IPS-18c (cell line): ENCODE measurements around the gene SMIM10L2A.
"Not testable (repeated sequence)": the region's sequence is repeated elsewhere in the genome, so short reads cannot be mapped to it uniquely, and the experiment has no call there.

Experiments used
- H3K4me3 ChIP-seq: 2 replicates; pipeline ENCODE4 v1.7.0; 2013; ENCODE audit warnings: low read depth, mild to moderate bottlenecking, low read length, moderate library complexity; ENCODE audit not compliant: insufficient read depth
- H3K9me3 ChIP-seq: one replicate; pipeline ENCODE4 v1.6.1; 2013; ENCODE audit warnings: mild to moderate bottlenecking, low read length, moderate library complexity; ENCODE audit not compliant: control insufficient read depth, insufficient read depth

SMIM10L2A gene

GRCh38 chrX:135410861-135411627 lies 10.7 kb upstream of the SMIM10L2A start:
- no peaks in the 10 kb centered on the region for H3K9me3 ChIP-seq
- no peak overlapping the region for H3K4me3 ChIP-seq

GRCh38 chrX:135411893-135412292 lies 9.9 kb upstream of the SMIM10L2A start:
- no peak overlapping the region for H3K4me3 ChIP-seq
- no peaks in the 10 kb centered on the region for H3K9me3 ChIP-seq

GRCh38 chrX:135416546-135416945 lies 5.2 kb upstream of the SMIM10L2A start:
- Histone ChIP-seq H3K4me3 (no peak overlapping the region), H3K9me3 (peaks cover 2% of the 10 kb centered on the region)

- Histone ChIP-seq H3K4me3 (no peak overlapping the region), H3K9me3 (peaks cover 4% of the 10 kb centered on the region)
Measured at GRCh38 chrX:135420831-135421230, 913 bp upstream of the SMIM10L2A start.

- H3K9me3 ChIP-seq = peaks cover 4% of the 10 kb centered on the region
- no peak overlapping the region; the same call in 1 of the 2 replicates for H3K4me3 ChIP-seq
Measured at GRCh38 chrX:135421537-135421931, 210 bp upstream of the SMIM10L2A start.

- H3K4me3 ChIP-seq = peak overlapping the region; percentile 50; the same call in 1 of the 2 replicates
- not testable (repeated sequence) for H3K9me3 ChIP-seq
Measured at GRCh38 chrX:135422810-135423168, 1.0 kb downstream of the SMIM10L2A start.

GRCh38 chrX:135423173-135423864 lies 1.6 kb downstream of the SMIM10L2A start:
- peak overlapping the region; percentile 50 for H3K4me3 ChIP-seq
- H3K9me3 ChIP-seq = not testable (repeated sequence)

GRCh38 chrX:135424469-135424868 lies 2.7 kb downstream of the SMIM10L2A start:
- Histone ChIP-seq H3K9me3 (peaks cover 4% of the 10 kb centered on the region), H3K4me3 (no peak overlapping the region)

- Histone ChIP-seq H3K4me3 (no peak overlapping the region; the same call in 1 of the 2 replicates), H3K9me3 (peaks cover 4% of the 10 kb centered on the region)
Measured at GRCh38 chrX:135425026-135425965, 3.6 kb downstream of the SMIM10L2A start.

- Histone ChIP-seq H3K4me3 (no peak overlapping the region), H3K9me3 (peaks cover 12% of the 10 kb centered on the region)
Measured at GRCh38 chrX:135429429-135429828, 7.7 kb downstream of the SMIM10L2A start.

- Histone ChIP-seq H3K9me3 (peaks cover 13% of the 10 kb centered on the region), H3K4me3 (no peak overlapping the region)
Measured at GRCh38 chrX:135431886-135432285, 10.1 kb downstream of the SMIM10L2A start.

GRCh38 chrX:135432453-135432852 lies 10.7 kb downstream of the SMIM10L2A start:
- Histone ChIP-seq H3K9me3 (peaks cover 13% of the 10 kb centered on the region), H3K4me3 (no peak overlapping the region)

GRCh38 chrX:135432881-135433521 lies 11.3 kb downstream of the SMIM10L2A start:
- peaks cover 13% of the 10 kb centered on the region for H3K9me3 ChIP-seq
- H3K4me3 ChIP-seq = no peak overlapping the region; the same call in 1 of the 2 replicates

- Histone ChIP-seq H3K9me3 (peaks cover 15% of the 10 kb centered on the region), H3K4me3 (no peak overlapping the region; the same call in 1 of the 2 replicates)
Measured at GRCh38 chrX:135433531-135434257, 11.9 kb downstream of the SMIM10L2A start.

GRCh38 chrX:135434258-135435138 lies 12.8 kb downstream of the SMIM10L2A start:
- H3K9me3 ChIP-seq = peaks cover 15% of the 10 kb centered on the region
- H3K4me3 ChIP-seq = no peak overlapping the region
